Measurements from ENCODE around the gene RBM38. TPM values are rescaled to one million over a fixed set of nuclear protein-coding genes. Genes with fewer than 3 reads are reported as not detected.

RBM38 gene
- total RNA-seq, 1 experiment from 2014 or later = 56.5 TPM

DNA sequence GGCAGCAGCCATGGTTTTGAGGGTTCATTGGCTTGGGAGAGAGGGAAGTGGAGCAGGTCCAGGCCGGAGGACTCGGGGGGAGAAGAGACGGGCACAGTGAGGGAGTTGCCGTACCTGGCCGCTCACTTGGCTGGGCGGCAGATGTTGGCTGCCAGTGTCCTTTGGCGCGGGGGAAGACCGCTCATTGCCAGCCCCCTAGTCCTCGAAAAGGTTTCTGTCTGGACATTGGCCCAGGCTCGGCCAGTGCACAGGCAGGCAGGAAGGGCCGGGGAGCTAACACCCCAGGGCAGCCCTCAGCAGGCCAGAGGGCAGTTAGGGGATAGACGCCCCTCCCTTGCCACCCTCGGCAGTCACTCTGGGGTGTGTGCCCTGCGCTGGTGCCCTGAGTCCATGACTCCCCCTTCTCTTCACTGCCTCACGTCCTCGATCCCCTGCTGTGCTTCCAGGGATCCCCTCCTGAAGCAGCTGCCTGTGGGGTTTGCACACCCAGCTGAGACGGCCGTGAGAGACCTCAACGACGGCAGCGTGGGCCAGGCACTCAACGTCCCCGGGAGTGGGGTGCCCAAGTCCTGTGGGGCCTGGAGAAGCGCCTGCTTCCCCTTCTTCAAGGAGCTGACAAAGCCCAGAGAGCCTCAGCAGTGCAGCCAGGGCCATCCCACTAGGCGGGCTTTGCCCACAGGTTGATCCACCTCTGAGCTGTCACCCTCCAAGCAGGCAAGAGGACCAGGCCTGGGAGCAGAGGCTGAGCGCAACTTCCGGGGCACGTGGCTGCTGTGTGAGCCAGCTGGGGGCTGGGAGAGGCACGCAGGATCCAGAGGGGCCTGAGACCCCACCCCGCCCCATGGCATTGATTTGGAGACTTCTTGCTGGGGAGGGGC, 20.4 kb downstream of the RBM38 start:
- no peak overlapping the region for H3K9ac ChIP-seq (ENCODE audit: low read length)
- H4K20me1 ChIP-seq (ENCODE audit: low read length) = no peaks in the 10 kb centered on the region
- no peaks in the 10 kb centered on the region for H3K9me3 ChIP-seq (ENCODE audit: low read length)
- no peak overlapping the region for H2AFZ ChIP-seq (ENCODE audit: low read length)
- DNase-seq = no peak
- no TSS peak for BruUV-seq (replicated peaks)
- H3K27ac ChIP-seq (ENCODE audit: low read length) = no peak overlapping the region
- no peak for ATAC-seq
- ChIA-PET POLR2A (ENCODE audit: unreplicated experiment) (no interaction called here), CTCF (no interaction called here)
- H3K4me2 ChIP-seq (ENCODE audit: low read length) = no peak overlapping the region
- no peak overlapping the region for H3K4me3 ChIP-seq (ENCODE audit: low read length)
- peaks cover 8% of the 10 kb centered on the region; the same call in 1 of the 2 replicates for H3K36me3 ChIP-seq (ENCODE audit: low read depth, low read length)
- H3K9me2 ChIP-seq (replicated peaks; ENCODE audit: low read length) = no peaks in the 10 kb centered on the region
- H3K27me3 ChIP-seq (ENCODE audit: low read length) = no peaks in the 10 kb centered on the region
- H3F3A ChIP-seq (ENCODE audit: low read length, unreplicated experiment) = no peaks in the 10 kb centered on the region
- peaks cover 6% of the 10 kb centered on the region; the same call in 1 of the 2 replicates for H3K4me1 ChIP-seq (ENCODE audit: insufficient read depth, low read length)
- TF ChIP-seq EZH2 (IDR thresholded peaks at IDR 0.05; ENCODE audit: low read length, unreplicated experiment) (no peak), EZH2phosphoT487 (IDR thresholded peaks at IDR 0.05; ENCODE audit: borderline replicate concordance, low read length) (no peak)
- TF ChIP-seq, protein P1, sequence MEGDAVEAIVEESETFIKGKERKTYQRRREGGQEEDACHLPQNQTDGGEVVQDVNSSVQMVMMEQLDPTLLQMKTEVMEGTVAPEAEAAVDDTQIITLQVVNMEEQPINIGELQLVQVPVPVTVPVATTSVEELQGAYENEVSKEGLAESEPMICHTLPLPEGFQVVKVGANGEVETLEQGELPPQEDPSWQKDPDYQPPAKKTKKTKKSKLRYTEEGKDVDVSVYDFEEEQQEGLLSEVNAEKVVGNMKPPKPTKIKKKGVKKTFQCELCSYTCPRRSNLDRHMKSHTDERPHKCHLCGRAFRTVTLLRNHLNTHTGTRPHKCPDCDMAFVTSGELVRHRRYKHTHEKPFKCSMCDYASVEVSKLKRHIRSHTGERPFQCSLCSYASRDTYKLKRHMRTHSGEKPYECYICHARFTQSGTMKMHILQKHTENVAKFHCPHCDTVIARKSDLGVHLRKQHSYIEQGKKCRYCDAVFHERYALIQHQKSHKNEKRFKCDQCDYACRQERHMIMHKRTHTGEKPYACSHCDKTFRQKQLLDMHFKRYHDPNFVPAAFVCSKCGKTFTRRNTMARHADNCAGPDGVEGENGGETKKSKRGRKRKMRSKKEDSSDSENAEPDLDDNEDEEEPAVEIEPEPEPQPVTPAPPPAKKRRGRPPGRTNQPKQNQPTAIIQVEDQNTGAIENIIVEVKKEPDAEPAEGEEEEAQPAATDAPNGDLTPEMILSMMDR (conservative IDR thresholded peaks at IDR 0.05; ENCODE audit: low read depth, low read length) = no peak
- intact Hi-C loops (cut with micrococcal nuclease) = no loop called here
- no peaks in the 10 kb centered on the region for H3K79me2 ChIP-seq (ENCODE audit: low read length)

DNA sequence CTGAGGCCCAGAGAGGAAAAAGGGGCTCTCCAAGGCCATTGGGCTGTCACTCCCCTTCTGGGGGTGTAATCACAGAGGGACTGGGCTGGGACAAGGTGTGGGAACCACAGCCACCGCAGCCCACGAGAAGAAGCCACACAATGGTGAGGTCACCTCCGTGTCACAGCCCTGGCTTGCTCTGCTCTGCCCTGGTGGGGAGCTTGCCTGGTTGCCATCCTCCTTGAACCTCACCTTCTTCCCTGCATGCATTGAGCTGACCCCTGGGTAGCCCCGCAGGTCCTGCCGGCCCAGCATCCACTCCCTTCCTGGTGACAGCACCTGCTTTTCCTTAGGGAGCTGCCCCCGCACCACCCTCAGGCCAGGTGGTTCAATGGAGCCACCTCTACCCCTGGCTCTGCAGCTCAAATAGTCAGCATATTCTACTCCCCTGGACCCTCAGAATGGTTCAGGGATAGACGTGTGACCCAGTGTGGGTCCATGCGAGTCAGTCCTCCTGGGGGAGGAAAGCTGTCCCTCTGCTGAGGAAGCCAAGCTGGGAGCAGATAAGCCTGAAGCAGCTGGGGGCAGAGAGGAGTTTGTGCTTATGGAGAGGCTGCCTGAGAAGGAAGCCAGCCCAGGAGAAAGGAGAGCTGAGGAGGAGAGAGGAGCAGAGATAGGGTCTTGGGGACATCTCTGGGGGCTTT, 21.3 kb downstream of the RBM38 start:
- BruUV-seq (replicated peaks) = no TSS peak

More for the DNA sequence above, 21.3 kb downstream of the RBM38 start:
- ChIA-PET POLR2A (ENCODE audit: unreplicated experiment) (no interaction called here), CTCF (no interaction called here)
- ATAC-seq (no peak), DNase-seq (no peak)
- TF ChIP-seq EZH2 (IDR thresholded peaks at IDR 0.05; ENCODE audit: low read length, unreplicated experiment) (no peak), EZH2phosphoT487 (IDR thresholded peaks at IDR 0.05; ENCODE audit: borderline replicate concordance, low read length) (no peak)
- TF ChIP-seq, protein P1 (conservative IDR thresholded peaks at IDR 0.05; ENCODE audit: low read depth, low read length) = no peak
- no peaks in the 10 kb centered on the region for H4K20me1 ChIP-seq (ENCODE audit: low read length)
- intact Hi-C loops (cut with micrococcal nuclease) = no loop called here
- H3K9ac ChIP-seq (ENCODE audit: low read length) = no peak overlapping the region
- H3K27ac ChIP-seq (ENCODE audit: low read length) = no peak overlapping the region
- no peak overlapping the region for H2AFZ ChIP-seq (ENCODE audit: low read length)
- no peak overlapping the region for H3K4me2 ChIP-seq (ENCODE audit: low read length)
- H3K9me2 ChIP-seq (replicated peaks; ENCODE audit: low read length) = no peaks in the 10 kb centered on the region
- H3F3A ChIP-seq (ENCODE audit: low read length, unreplicated experiment) = no peaks in the 10 kb centered on the region
- H3K4me1 ChIP-seq (ENCODE audit: insufficient read depth, low read length) = peaks cover 6% of the 10 kb centered on the region; the same call in 1 of the 2 replicates
- H3K79me2 ChIP-seq (ENCODE audit: low read length) = no peaks in the 10 kb centered on the region
- peaks cover 8% of the 10 kb centered on the region; the same call in 1 of the 2 replicates for H3K36me3 ChIP-seq (ENCODE audit: low read depth, low read length)
- no peaks in the 10 kb centered on the region for H3K27me3 ChIP-seq (ENCODE audit: low read length)
- no peaks in the 10 kb centered on the region for H3K9me3 ChIP-seq (ENCODE audit: low read length)
- H3K4me3 ChIP-seq (ENCODE audit: low read length) = no peak overlapping the region

Data from PC-3 (cell line).